Large intestine (tissue), 3 donors: ENCODE measurements around the gene ADGRE3. TPM values are rescaled to one million over a fixed set of nuclear protein-coding genes. Genes with fewer than 3 reads are reported as not detected.

Experiments
- DNase-seq, 2 donors: peaks; one replicate each; pipeline versions ENCODE4 v3.0.0 to v3.0.0-alpha.2; 2013
- H3K27ac ChIP-seq: one replicate; pipeline ENCODE4 v1.5.1; 2013; ENCODE audit warnings: low read length
- H3K27me3 ChIP-seq: 2 replicates; pipeline ENCODE4 v1.6.1; 2013; ENCODE audit warnings: low read length; ENCODE audit not compliant: control insufficient read depth, insufficient read depth
- H3K36me3 ChIP-seq: 2 replicates; pipeline ENCODE4 v1.6.1; 2013; ENCODE audit warnings: low read length; ENCODE audit not compliant: control insufficient read depth, insufficient read depth
- H3K4me1 ChIP-seq: one replicate; pipeline ENCODE4 v1.6.1; 2013; ENCODE audit warnings: low read length; ENCODE audit not compliant: control insufficient read depth, insufficient read depth
- H3K4me3 ChIP-seq: one replicate; pipeline ENCODE4 v1.5.1; 2013; ENCODE audit warnings: low read length
- H3K9me3 ChIP-seq: one replicate; pipeline ENCODE4 v1.6.1; 2013; ENCODE audit warnings: mild to moderate bottlenecking, low read depth, low read length, moderate library complexity; ENCODE audit not compliant: control insufficient read depth
- WGBS: methylation state at CpG from one replicate; pipeline ENCODE4 v1.1.5; 2013; ENCODE audit warnings: low lambda C conversion rate; ENCODE audit not compliant: insufficient coverage; 5-methylcytosine and 5-hydroxymethylcytosine counted together
- polyA plus RNA-seq: library from polyadenylated mRNA; unstranded; fragments of 120-200 nt; gene quantifications from one replicate; pipeline ENCODE4 v1.2.1, GENCODE V29; 2013

Gene ADGRE3
- polyA plus RNA-seq, 1 donor, result 0.79 TPM

DNA sequence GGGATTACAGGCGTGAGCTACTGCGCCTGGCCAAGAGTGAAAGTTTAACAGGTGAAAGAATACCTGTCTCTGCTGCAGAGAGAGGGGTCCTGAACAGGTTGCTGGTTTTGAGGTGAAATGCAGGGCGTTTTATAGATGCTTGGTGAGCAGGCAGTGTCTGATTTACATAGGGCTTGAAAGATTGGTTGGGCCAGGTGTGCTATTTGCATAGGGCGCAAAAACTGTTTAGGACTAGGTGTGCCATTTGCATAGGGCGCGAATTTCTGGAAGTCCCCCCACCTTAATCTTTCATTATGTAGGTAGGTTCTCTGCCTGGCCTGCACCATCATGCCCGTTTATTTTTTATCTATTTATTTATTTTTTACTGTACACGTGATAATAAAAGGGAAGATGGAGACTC is 98.3 kb downstream of the ADGRE3 start:
- Histone ChIP-seq H3K4me1 (peaks cover 5% of the 10 kb centered on the region), H3K27me3 (no peaks in the 10 kb centered on the region), H3K9me3 (no peaks in the 10 kb centered on the region), H3K27ac (no peak overlapping the region), H3K36me3 (no peaks in the 10 kb centered on the region), H3K4me3 (no peak overlapping the region)
- WGBS, result 72% methylated on average over 3 of the region's 8 CpGs
- DNase-seq, result no peak

DNA sequence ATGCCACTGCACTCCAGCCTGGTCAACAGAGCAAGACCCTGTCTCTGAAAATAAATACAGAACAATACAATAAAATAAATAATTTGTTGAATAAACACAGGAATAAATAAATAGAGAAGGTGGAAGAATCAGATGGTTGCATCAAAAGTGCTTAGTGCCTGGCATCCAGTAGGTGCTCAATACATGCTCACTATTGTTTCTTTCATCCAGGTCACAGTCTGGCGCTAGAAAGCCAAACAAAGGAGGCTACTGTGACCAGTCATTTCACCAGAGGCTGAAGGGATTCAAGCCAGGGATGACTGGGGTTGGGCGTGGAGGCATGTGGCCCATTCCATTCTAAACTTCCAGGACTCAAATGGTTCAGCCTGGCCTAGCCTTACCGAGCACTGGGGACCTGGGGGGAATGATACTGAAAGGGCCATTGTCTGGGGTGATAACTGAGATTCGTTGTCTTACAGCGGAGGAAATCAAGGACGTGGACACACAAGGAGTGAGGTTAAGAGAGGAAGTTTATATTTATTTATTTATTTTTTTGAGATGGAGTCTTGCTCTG is 99.1 kb downstream of the ADGRE3 start:
- Histone ChIP-seq H3K27ac (no peak overlapping the region), H3K36me3 (no peaks in the 10 kb centered on the region), H3K9me3 (no peaks in the 10 kb centered on the region), H3K27me3 (no peaks in the 10 kb centered on the region), H3K4me1 (peaks cover 13% of the 10 kb centered on the region), H3K4me3 (no peak overlapping the region)
- DNase-seq, result no peak
- WGBS, result no CpG with 5 or more reads among the region's 6 CpGs

DNA sequence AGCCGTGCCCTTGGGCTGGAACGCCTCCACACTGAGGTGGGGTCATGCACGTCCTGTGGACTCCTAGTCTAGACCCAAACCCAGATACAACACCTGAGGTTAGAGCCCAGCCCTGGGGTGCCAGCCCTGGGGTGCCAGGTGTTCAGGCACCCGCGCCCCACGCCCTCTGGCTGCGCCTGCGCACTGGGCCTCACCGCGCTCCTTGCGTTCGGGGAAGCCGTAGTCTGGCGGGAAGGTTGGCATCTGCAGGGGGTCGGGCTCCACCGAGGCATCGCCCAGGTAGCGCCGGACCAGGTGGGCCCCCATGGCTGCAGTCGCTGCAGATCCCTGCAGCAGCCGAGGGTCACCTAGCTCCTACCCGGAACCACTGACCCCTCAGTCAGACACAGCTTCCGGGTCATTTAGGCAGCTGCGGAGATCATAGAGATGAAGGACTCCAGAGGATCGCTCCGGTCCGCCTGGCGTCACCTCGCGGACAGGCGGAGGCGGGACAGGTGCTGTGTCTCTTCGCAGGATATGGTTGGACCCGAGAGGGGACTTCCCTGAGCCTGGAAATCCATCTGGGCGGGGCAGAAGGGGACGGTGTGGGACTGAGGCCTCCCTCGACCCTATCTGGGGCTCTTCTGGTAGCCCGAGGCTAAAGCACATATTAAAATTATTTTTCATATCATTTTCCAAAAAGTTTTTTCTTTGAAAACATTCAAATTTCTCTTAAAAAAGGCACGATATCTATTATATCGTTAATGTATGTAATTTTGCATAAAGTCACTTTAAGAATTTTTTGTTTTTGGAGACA is 102.8 kb downstream of the ADGRE3 start, which contains the start of gene NDUFB7:
NDUFB7 (minus strand) TSS at position 372 of the 796 bp plus-strand sequence; CDS start at position 306, 66 bp downstream.
- no peaks in the 10 kb centered on the region for H3K27me3 ChIP-seq
- DNase-seq, result peak; percentile 92 to 94
- peak within 1 kb of the TSS; percentile 81 for H3K4me3 ChIP-seq
- H3K27ac ChIP-seq, result peak within 1 kb of the TSS; percentile 36
- no CpG with 5 or more reads among the region's 40 CpGs for WGBS
- no peaks in the 10 kb centered on the region for H3K9me3 ChIP-seq
- H3K4me1 ChIP-seq, result peaks cover 14% of the 10 kb centered on the region
- H3K36me3 ChIP-seq, result peaks cover 13% of the 10 kb centered on the region

DNA sequence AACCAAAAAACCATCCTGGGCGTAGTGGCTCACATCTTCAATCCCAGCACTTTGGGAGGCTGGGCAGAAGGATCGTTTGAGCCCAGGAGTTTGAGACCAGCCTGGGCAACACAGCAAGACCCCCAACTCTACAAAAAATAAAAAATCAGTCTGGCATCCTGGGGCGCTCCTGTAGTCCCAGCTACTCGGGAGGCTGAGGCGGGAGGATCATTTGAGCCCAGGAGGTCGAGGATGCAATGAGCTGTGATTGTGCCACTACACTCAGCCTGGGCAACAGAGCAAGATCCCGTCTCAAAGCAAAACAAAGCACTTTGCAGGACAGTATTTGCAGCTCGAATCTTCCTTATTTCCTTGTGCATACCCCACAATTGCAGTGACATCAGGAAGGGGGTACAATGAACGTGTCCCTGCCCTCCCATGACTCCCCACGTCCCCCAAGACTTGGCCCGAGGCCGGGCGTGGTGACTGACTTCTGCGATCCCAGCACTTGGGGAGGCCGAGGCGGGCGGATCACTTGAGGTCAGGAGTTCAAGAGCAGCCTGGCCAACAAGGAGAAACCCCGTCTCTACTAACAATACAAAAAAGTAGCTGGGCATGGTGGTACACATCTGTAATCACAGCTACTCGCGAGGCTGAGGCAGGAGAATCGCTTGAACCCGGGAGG is 103.6 kb downstream of the ADGRE3 start:
- DNase-seq, result no peak
- H3K4me1 ChIP-seq, result peaks cover 14% of the 10 kb centered on the region
- H3K27ac ChIP-seq, result no peak overlapping the region
- H3K4me3 ChIP-seq, result peak overlapping the region; percentile 81
- H3K9me3 ChIP-seq, result no peaks in the 10 kb centered on the region
- H3K27me3 ChIP-seq, result no peaks in the 10 kb centered on the region
- no CpG with 5 or more reads among the region's 22 CpGs for WGBS
- H3K36me3 ChIP-seq, result peaks cover 16% of the 10 kb centered on the region

Other genes with a start within 250 kb of the ADGRE3 start
- 65.3 TPM for gene PKN1, start 241.5 kb downstream of the ADGRE3 start, polyA plus RNA-seq
- 0.97 TPM for gene PTGER1, start 199.5 kb downstream of the ADGRE3 start, polyA plus RNA-seq
- gene GIPC1, start 178.7 kb downstream of the ADGRE3 start, polyA plus RNA-seq, result 43.7 TPM
- 101 TPM for gene DNAJB1, start 156.4 kb downstream of the ADGRE3 start, polyA plus RNA-seq
- gene TECR, start 145.2 kb downstream of the ADGRE3 start, polyA plus RNA-seq, result 236 TPM
- gene NDUFB7, start 102.8 kb downstream of the ADGRE3 start, polyA plus RNA-seq, result 140 TPM
- gene CLEC17A, start 91.8 kb downstream of the ADGRE3 start, polyA plus RNA-seq, result 0.13 TPM
- gene ZNF333, start 15.2 kb upstream of the ADGRE3 start, polyA plus RNA-seq, result 14.1 TPM
- gene ADGRE2, start 103.7 kb upstream of the ADGRE3 start, polyA plus RNA-seq, result 1.2 TPM
- not detected for gene OR7A5, start 160.3 kb upstream of the ADGRE3 start, polyA plus RNA-seq
- 0.03 TPM for gene OR7C1, start 160.3 kb upstream of the ADGRE3 start, polyA plus RNA-seq
- gene OR7A10, start 174.1 kb upstream of the ADGRE3 start, polyA plus RNA-seq, result not detected
- not detected for gene OR7A17, start 211.3 kb upstream of the ADGRE3 start, polyA plus RNA-seq